T-helper 1 cell treated with Interleukin-12 subunit alpha and Interleukin-12 subunit beta and Interleukin-4 antibody, amounts not matched to agents 30 ng/mL and 1 ng/mL, for 36 hours (primary cell): Measurements from ENCODE around the gene TNN. TPM values are rescaled to one million over a fixed set of nuclear protein-coding genes. Genes with fewer than 3 reads are reported as not detected.

Experiments used
- intact Hi-C: fragments of 100-400 bp; cut with micrococcal nuclease; formaldehyde crosslinking; loops from one replicate; pipeline ENCODE4 v1.15.1; 2024
- total RNA-seq: library from RNA; stranded (reverse); gene quantifications from 2 replicates; pipeline ENCODE4 v1.2.3, GENCODE V29; 2022

The TNN gene
- total RNA-seq, 1 donor from 2014 or later, result not detected

DNA sequence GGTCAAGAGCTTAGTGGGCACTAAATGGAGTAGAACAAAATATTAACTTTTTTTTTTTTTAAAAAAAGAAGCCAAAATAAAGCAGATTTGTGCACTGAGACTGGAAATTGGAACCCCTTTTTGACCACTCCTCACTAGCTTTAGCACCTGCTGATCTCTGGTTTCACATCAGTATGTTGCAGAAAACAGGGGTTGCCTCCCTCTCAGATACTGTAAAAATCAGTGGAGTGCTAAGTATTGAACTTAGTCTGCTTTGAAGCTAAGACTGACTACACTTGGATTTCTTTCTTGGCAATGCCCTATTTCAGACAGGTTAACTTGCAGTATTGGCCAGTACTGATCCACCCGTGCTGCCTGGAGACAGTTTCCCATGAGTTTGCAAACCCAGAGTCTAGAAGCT, 127.6 kb downstream of the TNN start:
- intact Hi-C loops, result no loop called here

DNA sequence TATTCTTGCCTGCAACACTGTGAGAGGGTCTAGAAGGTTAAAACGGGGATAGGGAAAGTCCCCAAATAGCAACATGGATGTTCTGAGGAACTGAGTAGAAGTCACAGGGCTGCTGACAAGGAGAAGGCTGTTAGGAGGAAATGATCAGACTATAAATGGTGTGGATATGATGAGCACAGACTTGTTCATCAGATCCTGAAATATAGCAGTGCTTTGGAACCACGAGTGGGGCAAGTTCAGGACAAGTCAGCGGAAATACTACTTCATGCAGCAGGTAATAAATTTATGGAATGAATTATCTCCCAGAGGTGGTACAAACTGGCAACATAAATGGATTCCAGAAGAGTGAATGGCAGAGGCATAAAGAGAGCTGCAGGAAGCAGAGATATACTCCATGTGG, 128.2 kb downstream of the TNN start:
- intact Hi-C loops, result no loop called here

DNA sequence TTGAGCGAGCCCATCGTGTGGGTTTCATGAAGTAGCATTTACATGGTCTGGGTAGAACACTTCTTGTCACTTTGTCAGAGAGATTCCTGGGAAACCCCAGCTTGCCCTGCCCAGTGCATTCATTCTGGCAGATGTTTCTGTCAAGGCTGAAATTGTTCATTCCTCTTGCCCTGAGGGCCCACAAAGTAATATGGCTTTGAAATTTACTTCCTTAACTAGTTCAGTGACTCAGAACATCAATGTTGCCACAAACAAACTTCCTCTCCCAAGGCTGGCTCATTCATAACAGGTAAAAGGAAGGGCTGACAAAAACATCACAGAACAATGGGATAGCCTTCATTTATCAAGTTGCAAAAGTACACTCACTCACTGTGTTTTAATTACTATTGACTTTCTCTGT, 129.9 kb downstream of the TNN start:
- intact Hi-C loops, result no loop called here

Other genes starting within 250 kb of the TNN start
- gene CACYBP, start 67.9 kb upstream of the TNN start, total RNA-seq, result 165 and 178 TPM in 2 replicates
- 30.7 and 31.2 TPM in 2 replicates for gene MRPS14, start 44.4 kb upstream of the TNN start, total RNA-seq
- 88.7 and 99.0 TPM in 2 replicates for gene KIAA0040, start 124.9 kb downstream of the TNN start, total RNA-seq